BLaER1 treated with 17β-estradiol and CSF1 and Interleukin-3, amounts not matched to agents 10 nM and 100 nM (cell line): ENCODE measurements around the gene DNAJC17.

ENCODE experiments used
- H3K27ac ChIP-seq, 11 experiments: shearing (Covaris generic); formaldehyde crosslinking; 2 replicates each; pipeline ENCODE4 v1.8.1; 2022
- H3K27me3 ChIP-seq, 11 experiments: shearing (Covaris generic); formaldehyde crosslinking; 2 replicates each; pipeline ENCODE4 v1.8.1; 2022
- H3K36me3 ChIP-seq, 11 experiments: shearing (Covaris generic); formaldehyde crosslinking; 2 replicates each; pipeline ENCODE4 v1.8.1; 2022
- H3K4me1 ChIP-seq, 10 experiments: shearing (Covaris generic); formaldehyde crosslinking; 2 replicates each; pipeline ENCODE4 v1.8.1; 2022
- H3K4me2 ChIP-seq, 11 experiments: shearing (Covaris generic); formaldehyde crosslinking; 2 replicates each; pipeline ENCODE4 v1.8.1; 2022
- H3K4me3 ChIP-seq, 10 experiments: shearing (Covaris generic); formaldehyde crosslinking; 2 replicates each; pipeline ENCODE4 v1.8.1; 2022
- H3K9ac ChIP-seq, 11 experiments: shearing (Covaris generic); formaldehyde crosslinking; 2 replicates each; pipeline ENCODE4 v1.8.1; 2022
- H3K9me3 ChIP-seq, 11 experiments: shearing (Covaris generic); formaldehyde crosslinking; replicated peaks in 1 of 11; 2 replicates each; pipeline ENCODE4 v1.8.1; 2022
- H4K20me1 ChIP-seq, 11 experiments: shearing (Covaris generic); formaldehyde crosslinking; 2 replicates each; pipeline ENCODE4 v1.8.1; 2022
- Cebpa-rat ChIP-seq, 11 experiments: shearing (Covaris generic); IDR thresholded peaks; 2 replicates each; pipeline ENCODE4 v1.8.1; 2022

DNAJC17 gene

DNA sequence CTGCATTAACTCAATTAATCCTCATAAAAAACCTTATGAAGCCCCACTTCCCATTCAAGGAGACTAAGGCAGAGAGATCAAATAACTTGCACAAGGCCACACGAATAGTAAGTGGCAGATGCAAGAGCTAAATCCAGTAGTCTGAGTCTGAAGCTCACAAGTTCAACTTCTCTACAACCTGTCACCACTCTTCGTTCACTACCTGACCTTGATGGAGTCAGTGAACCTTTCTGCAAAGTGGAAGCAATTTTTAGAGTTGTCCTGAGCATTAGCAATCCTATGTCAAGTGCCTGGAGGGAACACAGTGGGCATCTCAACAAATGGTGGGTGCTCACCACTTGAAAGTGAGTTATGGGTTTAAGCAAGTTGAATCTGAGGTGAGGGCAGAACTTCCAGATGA is 34.5 kb upstream of the DNAJC17 start:
- Histone ChIP-seq H4K20me1 (peaks cover 0 to 13% (median 0%) of the 10 kb centered on the region in 11 experiments; a peak in 3 of 22 replicates), H3K27me3 (peaks cover 0 to 6% (median 0%) of the 10 kb centered on the region in 11 experiments; a peak in 5 of 22 replicates), H3K27ac (no peak overlapping the region), H3K4me2 (no peak overlapping the region), H3K36me3 (0 out of 22 replicates have a peak, but pooled peaks cover 0 to 4% (median 0%) of the 10 kb centered on the region in 11 experiments), H3K9ac (no peak overlapping the region), H3K4me3 (no peak overlapping the region), H3K4me1 (peaks cover 19 to 32% (median 28%) of the 10 kb centered on the region in 10 experiments), H3K9me3 (no peaks in the 10 kb centered on the region)
- no peak for TF ChIP-seq Cebpa-rat (IDR thresholded peaks at IDR 0.05)

DNA sequence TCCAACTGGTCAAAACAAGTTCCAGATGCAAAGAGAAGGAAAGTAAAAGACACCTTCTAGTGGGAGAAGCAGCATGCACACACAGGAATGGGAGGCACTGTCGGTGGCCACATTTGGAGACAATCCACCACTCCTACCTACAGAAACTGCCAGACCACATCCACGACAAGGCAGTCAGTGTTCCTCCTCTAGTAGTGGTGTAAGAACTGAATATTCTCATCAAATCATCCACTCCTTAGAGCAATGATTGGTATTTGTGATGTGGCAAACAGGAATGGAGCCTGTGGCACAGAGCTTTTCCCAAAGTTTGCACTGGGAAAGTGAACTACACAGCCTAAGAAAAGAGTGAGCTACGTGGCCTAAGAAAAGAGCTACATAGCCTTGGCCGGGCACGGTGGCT is 31.5 kb upstream of the DNAJC17 start:
- H3K9me3 ChIP-seq = no peaks in the 10 kb centered on the region
- no peak for TF ChIP-seq Cebpa-rat (IDR thresholded peaks at IDR 0.05)
- H3K27me3 ChIP-seq = peaks cover 0 to 6% (median 0%) of the 10 kb centered on the region in 11 experiments; a peak in 4 of 22 replicates
- H3K4me2 ChIP-seq = no peak overlapping the region
- peaks cover 0 to 8% (median 6%) of the 10 kb centered on the region in 10 experiments; a peak in 9 of 20 replicates for H3K4me1 ChIP-seq
- H3K9ac ChIP-seq = no peak overlapping the region
- no peaks in the 10 kb centered on the region for H3K36me3 ChIP-seq
- no peak overlapping the region for H3K27ac ChIP-seq
- H3K4me3 ChIP-seq = no peak overlapping the region
- no peaks in the 10 kb centered on the region for H4K20me1 ChIP-seq

DNA sequence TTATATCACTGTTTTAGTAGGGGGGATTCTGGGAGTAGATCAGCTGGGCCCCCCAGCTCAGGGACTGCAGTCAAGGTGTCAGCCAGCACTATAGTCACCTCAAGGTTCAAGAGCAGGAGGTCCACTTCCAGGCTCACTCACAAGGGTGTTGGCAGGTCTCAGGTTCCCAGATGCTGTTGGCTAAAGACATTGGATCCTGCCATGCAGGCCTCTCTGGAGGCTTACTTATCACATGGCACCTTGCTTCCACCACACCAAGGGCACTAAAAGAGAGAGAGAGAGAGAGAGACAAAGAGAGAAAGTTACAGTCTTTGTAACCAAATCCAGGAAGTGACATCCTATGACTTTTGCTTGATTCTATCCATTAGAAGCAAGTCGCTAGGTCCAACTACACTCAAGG is 28.7 kb upstream of the DNAJC17 start:
- no peak overlapping the region for H3K27ac ChIP-seq
- no peaks in the 10 kb centered on the region for H3K9me3 ChIP-seq
- H3K27me3 ChIP-seq = no peaks in the 10 kb centered on the region
- no peaks in the 10 kb centered on the region for H3K4me1 ChIP-seq
- no peak for TF ChIP-seq Cebpa-rat (IDR thresholded peaks at IDR 0.05)
- no peaks in the 10 kb centered on the region for H3K36me3 ChIP-seq
- no peaks in the 10 kb centered on the region for H4K20me1 ChIP-seq
- no peak overlapping the region for H3K4me2 ChIP-seq
- no peak overlapping the region for H3K9ac ChIP-seq
- H3K4me3 ChIP-seq = no peak overlapping the region

DNA sequence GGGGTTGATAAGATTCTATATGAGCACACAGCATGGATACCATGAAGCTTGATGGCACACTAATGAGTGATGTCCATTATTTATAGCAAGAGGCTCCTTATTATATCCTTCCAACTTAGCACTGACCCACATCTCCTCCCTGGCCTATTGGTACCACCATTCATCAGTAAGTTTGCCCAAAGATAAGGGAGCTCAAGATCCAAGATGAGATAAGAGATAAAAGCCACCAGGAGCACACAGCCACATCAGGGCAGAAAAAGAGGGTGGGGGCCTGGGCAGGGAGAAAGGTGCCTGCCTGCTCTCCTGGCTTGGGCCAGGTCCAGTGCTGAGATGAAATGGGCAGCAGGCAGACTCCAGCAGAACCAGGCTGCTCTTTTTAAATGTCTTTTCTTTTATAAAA is 25.6 kb upstream of the DNAJC17 start:
- H3K9me3 ChIP-seq = no peaks in the 10 kb centered on the region
- no peak for TF ChIP-seq Cebpa-rat (IDR thresholded peaks at IDR 0.05)
- no peaks in the 10 kb centered on the region for H3K4me1 ChIP-seq
- H3K9ac ChIP-seq = no peak overlapping the region
- H3K36me3 ChIP-seq = no peaks in the 10 kb centered on the region
- H4K20me1 ChIP-seq = no peaks in the 10 kb centered on the region; a peak in 1 of 22 replicates
- H3K4me3 ChIP-seq = no peak overlapping the region
- no peaks in the 10 kb centered on the region for H3K27me3 ChIP-seq
- H3K27ac ChIP-seq = no peak overlapping the region
- H3K4me2 ChIP-seq = no peak overlapping the region

DNA sequence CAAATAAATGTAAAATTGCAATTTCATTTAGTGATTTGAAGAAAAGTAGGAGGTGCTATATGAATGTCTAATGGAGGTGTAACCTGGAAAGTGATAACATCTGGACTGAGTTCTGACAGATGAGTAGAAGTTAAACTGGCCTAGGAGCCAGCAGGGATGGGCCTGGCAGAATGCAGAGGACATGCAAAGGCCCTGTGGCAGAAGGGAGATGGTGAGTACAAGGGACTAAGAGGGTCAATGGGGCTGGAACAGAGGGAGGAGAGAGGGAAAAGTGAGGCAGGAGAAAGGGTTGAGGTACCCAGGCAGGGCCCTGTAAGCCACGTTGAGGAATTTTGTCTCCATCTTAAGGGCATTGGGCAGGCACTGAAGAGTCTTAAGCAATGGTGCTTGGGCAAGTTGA is 24.6 kb upstream of the DNAJC17 start:
- no peak overlapping the region for H3K9ac ChIP-seq
- H4K20me1 ChIP-seq = no peaks in the 10 kb centered on the region; a peak in 1 of 22 replicates
- no peaks in the 10 kb centered on the region for H3K36me3 ChIP-seq
- no peak overlapping the region for H3K4me3 ChIP-seq
- no peaks in the 10 kb centered on the region for H3K9me3 ChIP-seq
- no peak overlapping the region for H3K4me2 ChIP-seq
- no peaks in the 10 kb centered on the region for H3K4me1 ChIP-seq
- no peak overlapping the region for H3K27ac ChIP-seq
- no peaks in the 10 kb centered on the region for H3K27me3 ChIP-seq
- TF ChIP-seq Cebpa-rat (IDR thresholded peaks at IDR 0.05) = no peak

DNA sequence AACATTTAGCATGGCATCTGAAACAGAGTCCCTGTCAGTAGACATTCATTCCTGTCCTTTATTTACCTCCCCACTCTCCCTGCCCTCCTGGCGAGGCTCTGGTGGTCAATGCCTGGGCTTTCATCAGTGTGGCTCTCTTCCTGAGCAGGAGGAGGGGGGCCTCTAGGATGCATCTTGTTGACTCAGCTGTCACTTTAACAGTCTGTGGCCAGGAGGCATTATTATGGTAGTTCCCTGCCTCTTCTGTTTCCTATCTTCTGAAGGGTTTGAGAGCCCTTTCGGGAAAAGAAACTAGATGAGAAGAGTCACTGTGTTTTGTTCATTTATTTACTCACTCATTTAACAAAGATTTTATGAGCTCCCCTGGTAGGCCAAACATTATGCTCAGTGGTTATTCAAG is 23.6 kb upstream of the DNAJC17 start:
- no peak overlapping the region for H3K4me3 ChIP-seq
- TF ChIP-seq Cebpa-rat (IDR thresholded peaks at IDR 0.05) = no peak
- H3K9me3 ChIP-seq = no peaks in the 10 kb centered on the region
- no peak overlapping the region for H3K4me2 ChIP-seq
- H3K27ac ChIP-seq = no peak overlapping the region
- no peaks in the 10 kb centered on the region for H3K36me3 ChIP-seq
- no peaks in the 10 kb centered on the region for H3K4me1 ChIP-seq
- H4K20me1 ChIP-seq = no peaks in the 10 kb centered on the region; a peak in 1 of 22 replicates
- H3K9ac ChIP-seq = no peak overlapping the region
- H3K27me3 ChIP-seq = no peaks in the 10 kb centered on the region

DNA sequence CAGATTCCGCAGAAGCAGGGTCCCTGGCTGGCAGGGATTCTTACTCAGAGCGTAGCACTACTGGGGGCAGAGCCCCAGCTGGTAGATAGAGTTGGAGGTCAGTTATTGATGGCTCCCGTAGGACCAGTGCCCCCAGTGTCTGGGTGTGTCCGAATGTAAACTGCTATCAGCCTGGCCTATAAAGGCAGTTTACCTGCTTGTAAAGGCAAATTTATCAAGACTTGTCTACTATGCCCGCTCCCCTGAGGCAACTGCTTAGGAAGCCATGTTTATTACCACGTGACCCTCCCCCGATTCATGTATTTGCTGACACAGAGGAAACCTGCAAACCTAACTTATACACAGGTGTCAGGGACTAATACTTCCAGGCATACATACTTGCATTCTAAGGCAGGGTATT is 21.8 kb upstream of the DNAJC17 start:
- Histone ChIP-seq H3K9me3 (no peaks in the 10 kb centered on the region), H3K9ac (no peak overlapping the region), H3K4me2 (no peak overlapping the region)

DNA sequence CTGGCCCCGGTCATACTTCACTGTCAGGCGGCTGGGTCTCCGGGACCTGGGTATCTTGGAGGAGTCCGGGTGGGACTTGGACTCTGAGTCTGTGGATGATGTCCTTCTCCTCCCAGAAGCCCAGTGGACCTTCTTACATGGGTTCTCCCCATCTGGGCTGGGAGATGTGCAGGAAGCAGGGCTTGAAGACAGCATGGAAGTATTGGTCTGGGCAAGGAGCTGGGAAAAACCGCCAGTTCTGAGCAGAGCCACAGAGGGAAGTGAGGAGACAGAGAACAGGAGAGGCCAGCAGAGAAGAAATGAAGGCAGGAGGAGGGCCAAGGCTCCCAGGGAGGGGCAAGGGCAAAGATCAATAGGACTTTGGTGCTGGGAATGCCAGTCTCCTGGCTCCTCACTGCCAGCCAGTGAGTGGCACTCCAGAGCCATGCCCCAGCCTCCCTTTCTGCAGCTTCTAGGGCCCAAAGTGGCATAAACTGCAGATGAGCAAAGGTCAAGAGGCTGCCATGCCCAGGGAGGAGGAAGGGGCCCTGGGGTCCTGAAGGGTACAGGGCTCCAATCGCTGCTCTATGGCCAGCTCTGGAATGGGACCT is 21.3 kb upstream of the DNAJC17 start, which contains the start of gene PPP1R14D:
Gene PPP1R14D (minus strand): TSS at position 262 of the 590 bp plus-strand sequence. CDS start 67 bp downstream, at position 195.
- H3K36me3 ChIP-seq = no peaks in the 10 kb centered on the region
- H3K4me1 ChIP-seq = no peaks in the 10 kb centered on the region
- no peak within 1 kb of the TSS for H3K27ac ChIP-seq
- no peaks in the 10 kb centered on the region for H3K9me3 ChIP-seq
- no peaks in the 10 kb centered on the region for H3K27me3 ChIP-seq
- TF ChIP-seq Cebpa-rat (IDR thresholded peaks at IDR 0.05) = no peak
- H3K4me2 ChIP-seq = no peak within 1 kb of the TSS
- H4K20me1 ChIP-seq = no peaks in the 10 kb centered on the region; a peak in 1 of 22 replicates
- H3K9ac ChIP-seq = no peak within 1 kb of the TSS
- H3K4me3 ChIP-seq = no peak within 1 kb of the TSS

More for the DNA sequence above, 21.8 kb upstream of the DNAJC17 start:
- Histone ChIP-seq H4K20me1 (no peaks in the 10 kb centered on the region; a peak in 1 of 22 replicates), H3K27ac (no peak overlapping the region), H3K27me3 (no peaks in the 10 kb centered on the region), H3K36me3 (no peaks in the 10 kb centered on the region), H3K4me1 (no peaks in the 10 kb centered on the region), H3K4me3 (no peak overlapping the region)
- TF ChIP-seq Cebpa-rat (IDR thresholded peaks at IDR 0.05) = no peak

DNA sequence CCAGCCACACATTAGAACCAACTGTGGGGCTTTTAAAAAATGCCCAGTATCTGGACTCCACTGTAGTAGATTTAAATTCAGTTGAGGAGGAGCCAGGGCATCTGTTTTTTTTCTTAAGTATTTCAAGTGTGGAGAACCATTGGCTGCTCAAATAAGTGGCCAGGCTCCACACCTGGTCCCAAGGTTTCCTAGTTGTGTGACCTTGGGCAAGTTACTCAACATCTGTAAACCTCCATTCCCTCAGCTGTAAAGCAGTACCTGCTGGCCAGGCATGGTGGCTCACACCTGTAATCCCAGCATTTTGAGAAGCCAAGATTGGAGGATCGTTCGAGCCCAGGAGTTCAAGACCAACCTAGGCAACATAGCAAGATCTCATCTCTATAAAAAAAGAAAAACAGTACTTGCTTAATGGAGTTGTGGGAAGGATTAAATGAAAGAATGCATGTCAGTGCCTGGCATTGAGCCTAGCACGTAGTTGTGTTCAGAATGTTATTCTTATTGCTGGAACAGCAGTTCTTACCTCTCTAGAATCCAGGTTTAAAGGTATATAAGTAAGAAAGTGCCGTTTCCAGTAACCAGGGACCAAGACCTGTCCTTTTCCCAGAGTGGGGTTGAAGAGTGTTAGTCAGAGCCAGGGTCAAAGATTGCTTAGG is 19.3 kb upstream of the DNAJC17 start:
- no peak overlapping the region for H3K4me3 ChIP-seq
- no peaks in the 10 kb centered on the region for H3K36me3 ChIP-seq
- no peak overlapping the region for H3K9ac ChIP-seq
- H4K20me1 ChIP-seq = no peaks in the 10 kb centered on the region; a peak in 1 of 22 replicates
- H3K9me3 ChIP-seq = no peaks in the 10 kb centered on the region
- no peak for TF ChIP-seq Cebpa-rat (IDR thresholded peaks at IDR 0.05)
- no peak overlapping the region for H3K4me2 ChIP-seq
- no peak overlapping the region for H3K27ac ChIP-seq
- H3K27me3 ChIP-seq = no peaks in the 10 kb centered on the region
- H3K4me1 ChIP-seq = no peaks in the 10 kb centered on the region
